K562 (cell line): ENCODE data around the gene UBE2H. TPM values are rescaled to one million over a fixed set of nuclear protein-coding genes. Genes with fewer than 3 reads are reported as not detected.

Experiments used
- ATAC-seq: fragments of 200-7000 bp; cut with Tn5 transposase; 3 replicates; pipeline ENCODE4 v1.9.1; 2020; ENCODE audit warnings: moderate library complexity
- BruUV-seq: library from RNA; stranded (reverse); fragments of 400-500 nt; replicated peaks from 2 replicates; lab custom pipeline; 2021; lab: Mats Ljungman, UMichigan
- CTCF ChIA-PET: fragments of 300-600 bp; formaldehyde crosslinking; extraction: SDS; loops from one replicate; lab custom pipeline; 2021; ENCODE audit warnings: low intra/inter-chr PET ratio; lab: Yijun Ruan, JAX
- POLR2A ChIA-PET: fragments of 300-600, 350-650 bp; sonication (Branson Sonifier 250); formaldehyde crosslinking; extraction: SDS; loops from one replicate; lab custom pipeline; 2021; ENCODE audit warnings: antibody characterized with exemption, inconsistent platforms; lab: Yijun Ruan, JAX
- DNase-seq, 4 experiments: peaks; one replicate each; pipeline versions ENCODE4 v3.0.0 to v3.0.0-alpha.2; 2011 to 2018; ENCODE audit warnings: low spot score in 3 of 4, mixed read lengths in 3 of 4; ENCODE audit errors: extremely low read depth in 1 of 4
- FAIRE-seq: peaks from 2 replicates; lab custom pipeline; 2011; peaks lifted over from hg19 to GRCh38; lab: Jason Lieb, UNC
- H2AFZ ChIP-seq: 2 replicates; pipeline ENCODE4 v1.6.0; 2011; ENCODE audit warnings: low read depth, low read length, control low read depth, inconsistent platforms
- H3K27ac ChIP-seq: fragments of 200-600 bp; 3 replicates; pipeline ENCODE4 v1.8.0; 2011; ENCODE audit warnings: low read depth, mild to moderate bottlenecking, control low read depth, inconsistent platforms, low read length, moderate library complexity, mixed read lengths; ENCODE audit errors: extremely low read depth
- H3K27me3 ChIP-seq, 2 experiments: fragments of 300-600 bp in 1 of 2; 2 replicates in 1 of 2; 3 replicates in 1 of 2; pipeline versions ENCODE4 v1.6.0 to v1.8.0; 2011; ENCODE audit warnings: inconsistent platforms in 2 of 2, low read length in 2 of 2, mild to moderate bottlenecking in 1 of 2, mixed read lengths in 1 of 2, moderate library complexity in 1 of 2; ENCODE audit not compliant: control insufficient read depth in 2 of 2, insufficient read depth in 2 of 2
- H3K36me3 ChIP-seq: fragments of 300-600 bp; 3 replicates; pipeline ENCODE4 v1.8.0; 2011; ENCODE audit warnings: mild to moderate bottlenecking, low read length, inconsistent platforms; ENCODE audit not compliant: control insufficient read depth, insufficient read depth
- H3K4me1 ChIP-seq, 2 experiments: fragments of 200-600 bp in 1 of 2; replicated peaks in 1 of 2; 2 replicates in 1 of 2; 3 replicates in 1 of 2; pipeline versions ENCODE4 v1.5.1 to v1.8.0; 2011; ENCODE audit warnings: inconsistent platforms in 2 of 2, low read length in 2 of 2, mild to moderate bottlenecking in 1 of 2, mixed read lengths in 1 of 2, moderate library complexity in 1 of 2; ENCODE audit not compliant: control insufficient read depth in 2 of 2, insufficient read depth in 2 of 2
- H3K4me2 ChIP-seq: 2 replicates; pipeline ENCODE4 v1.6.1; 2011; ENCODE audit warnings: low read length, control low read depth, inconsistent platforms, mixed read lengths; ENCODE audit not compliant: insufficient read depth
- H3K4me3 ChIP-seq: fragments of 200-600 bp; sonication (generic), shearing (Covaris generic); 2 replicates; pipeline ENCODE4 v1.5.1; 2016; ENCODE audit warnings: control low read depth, inconsistent platforms
- H3K79me2 ChIP-seq: fragments of 200-600 bp; 3 replicates; pipeline ENCODE4 v1.8.0; 2011; ENCODE audit warnings: low read length, inconsistent platforms; ENCODE audit not compliant: control insufficient read depth, insufficient read depth
- H3K9ac ChIP-seq, 2 experiments: 2 replicates each; pipeline versions ENCODE4 v1.6.0 to v1.6.1; 2011; ENCODE audit warnings: low read depth in 2 of 2, low read length in 2 of 2, control low read depth in 1 of 2, inconsistent platforms in 1 of 2, mild to moderate bottlenecking in 1 of 2, mixed read lengths in 1 of 2; ENCODE audit not compliant: insufficient read depth in 1 of 2
- H3K9me1 ChIP-seq: one replicate; pipeline ENCODE4 v1.6.0; 2011; ENCODE audit warnings: inconsistent platforms, mild to moderate bottlenecking, low read length, moderate library complexity; ENCODE audit not compliant: control insufficient read depth, insufficient read depth
- H3K9me3 ChIP-seq: replicated peaks from 2 replicates; pipeline ENCODE4 v1.5.1; 2011; ENCODE audit warnings: low read depth, low read length, inconsistent platforms; ENCODE audit not compliant: control insufficient read depth, insufficient read depth
- H4K20me1 ChIP-seq: replicated peaks from 2 replicates; pipeline ENCODE4 v1.6.1; 2011; ENCODE audit warnings: low read length, inconsistent platforms, mixed read lengths; ENCODE audit not compliant: control insufficient read depth, insufficient read depth
- CBFA2T3 ChIP-seq: fragments of 450-650 bp; IDR thresholded peaks from 2 replicates; pipeline ENCODE4 v1.6.1; 2017
- DACH1 ChIP-seq: fragments of 450-650 bp; IDR thresholded peaks from 2 replicates; pipeline ENCODE4 v1.6.1; 2018; ENCODE audit not compliant: partially characterized antibody
- ZNF277 ChIP-seq: fragments of 250-450 bp; sonication (Bioruptor Pico); IDR thresholded peaks from 2 replicates; pipeline ENCODE4 v1.8.0; 2022; ENCODE audit warnings: inconsistent platforms, mild to moderate bottlenecking, moderate library complexity, borderline replicate concordance
- ZNF644 ChIP-seq: fragments of 200-800 bp; sonication (Bioruptor generic); IDR thresholded peaks from 2 replicates; pipeline ENCODE4 v1.6.1; 2016; ENCODE audit warnings: low read depth, missing genetic modification characterization, missing compliant biosample characterization
- WGBS: fragments of 100-300 bp; shearing (Covaris generic); methylation state at CpG from one replicate; pipeline ENCODE4 v1.1.6; 2016; ENCODE audit warnings: low coverage, mixed read lengths; ENCODE audit not compliant: insufficient coverage; ENCODE audit errors: missing lambda C conversion rate; 5-methylcytosine and 5-hydroxymethylcytosine counted together
- in situ Hi-C: fragments of 300-500 bp; cut with MboI; formaldehyde crosslinking; loops from 4 replicates; pipeline ENCODE4 v1.15.0; 2018; ENCODE audit warnings: inconsistent platforms, mixed read lengths
- intact Hi-C: fragments of 100-400 bp; cut with micrococcal nuclease; formaldehyde crosslinking; loops from 2 replicates; pipeline ENCODE4 v1.14.2; 2022
- polyA plus RNA-seq, 8 experiments: library from polyadenylated mRNA; depleted of rRNA in 4 of 8; stranded (reverse) in 5 of 8; unstranded in 3 of 8; fragments of >200 nt; fragmentation: Nextera tagmentation in 2 of 8; fragmentation: Illumina TruSeq in 1 of 8; extraction: Ambion mirVana in 2 of 8; extraction: Trizol in 1 of 8; gene quantifications; 2 replicates each; pipeline versions ENCODE4 v1.2.1 to v1.2.3, GENCODE V29; 2011 to 2014; ENCODE audit warnings: inconsistent platforms in 1 of 8, missing spikeins in 1 of 8
- total RNA-seq, 7 experiments: library from RNA; depleted of rRNA in 6 of 7; stranded (reverse); fragments of >200 nt in 6 of 7; fragmentation: Illumina TruSeq in 2 of 7; extraction: Trizol in 2 of 7; gene quantifications; 2 replicates each; pipeline versions ENCODE4 v1.2.1 to v1.2.3, GENCODE V29; 2011 to 2021; ENCODE audit warnings: low replicate concordance in 1 of 7

The UBE2H gene
- total and polyA plus RNA-seq, 9 of the 15 experiments (the other 6 are each of a cell fraction or from before 2014, with no cell fraction given) = 6.3 to 33.0 (median 13.3) TPM

DNA sequence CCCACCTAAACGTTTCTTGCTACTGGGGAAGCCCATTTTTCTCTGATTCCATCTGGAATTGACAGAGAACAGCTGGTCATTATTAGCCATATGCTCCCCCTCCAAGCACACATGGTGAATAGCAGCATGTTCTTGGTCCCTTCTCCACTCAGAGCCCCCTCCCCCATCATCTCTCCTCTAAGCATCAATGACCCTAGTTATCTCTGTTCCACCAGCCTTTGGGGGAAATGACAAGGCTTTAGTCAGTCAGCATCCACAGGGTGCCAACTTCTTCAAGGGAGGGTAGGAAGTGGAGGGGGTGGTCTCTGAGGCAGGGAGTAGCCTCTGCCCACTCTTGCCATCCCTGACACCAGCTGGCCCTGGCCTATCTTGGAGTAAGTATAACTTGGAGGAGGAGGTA lies 163.1 kb downstream of the UBE2H start:
- 0% methylated on average over 1 of the region's 1 CpG for WGBS
- CTCF ChIA-PET = no interaction called here
- no peaks in the 10 kb centered on the region for H3K9me1 ChIP-seq
- no peaks in the 10 kb centered on the region for H3K36me3 ChIP-seq
- intact Hi-C loops = no loop called here
- H3K27me3 ChIP-seq = no peaks in the 10 kb centered on the region
- in situ Hi-C loops = no loop called here
- no peaks in the 10 kb centered on the region for H3K79me2 ChIP-seq
- FAIRE-seq (no peak), DNase-seq (no peak), ATAC-seq (no peak)
- no peak overlapping the region for H2AFZ ChIP-seq
- no TSS peak for BruUV-seq
- peaks cover 7 to 20% of the 10 kb centered on the region in 2 experiments; a peak in 3 of 5 replicates for H3K4me1 ChIP-seq
- no peak overlapping the region for H3K4me2 ChIP-seq
- H3K27ac ChIP-seq = no peak overlapping the region
- no peak overlapping the region for H3K9ac ChIP-seq
- H3K9me3 ChIP-seq = no peaks in the 10 kb centered on the region
- POLR2A ChIA-PET = interaction anchor here (0.6 to 1.7 kb wide), 3 partner anchors 10 to 1396 kb away, joined by 3 to 10 read pairs (median 3); no protein-coding TSS in a partner anchor
- TF ChIP-seq ZNF644 (tag) (no peak), CBFA2T3 (peak; percentile 26; the same call in 1 of the 2 replicates), DACH1 (peak; percentile 45), ZNF277 (CRISPR knock-in tag) (no peak)
- 0 out of 2 replicates have a peak, but pooled peaks cover 3% of the 10 kb centered on the region for H4K20me1 ChIP-seq
- no peak overlapping the region for H3K4me3 ChIP-seq
